Fibroblast of villous mesenchyme (primary cell): ENCODE results near the gene KCNQ5. TPM values are rescaled to one million over a fixed set of nuclear protein-coding genes. Genes with fewer than 3 reads are reported as not detected.

ENCODE experiments used
- DNase-seq: peaks from one replicate; pipeline ENCODE4 v3.0.0-alpha.2; 2010; ENCODE audit warnings: low read depth
- H3K4me3 ChIP-seq: 2 replicates; pipeline ENCODE4 v1.5.1; 2011; ENCODE audit warnings: low read depth, mild to moderate bottlenecking, low read length
- total RNA-seq: library from RNA; depleted of rRNA; stranded (reverse); fragments of >200 nt; gene quantifications from 2 replicates; pipeline ENCODE4 v1.2.3, GENCODE V29; 2012
- TF ChIP-seq, protein P1 (sequence below): IDR thresholded peaks from 2 replicates; pipeline ENCODE4 v1.5.1; 2012; ENCODE audit warnings: low read depth, mild to moderate bottlenecking, low read length; ENCODE audit not compliant: insufficient read depth

Gene KCNQ5
- total RNA-seq, 1 donor = 0.86 TPM

DNA sequence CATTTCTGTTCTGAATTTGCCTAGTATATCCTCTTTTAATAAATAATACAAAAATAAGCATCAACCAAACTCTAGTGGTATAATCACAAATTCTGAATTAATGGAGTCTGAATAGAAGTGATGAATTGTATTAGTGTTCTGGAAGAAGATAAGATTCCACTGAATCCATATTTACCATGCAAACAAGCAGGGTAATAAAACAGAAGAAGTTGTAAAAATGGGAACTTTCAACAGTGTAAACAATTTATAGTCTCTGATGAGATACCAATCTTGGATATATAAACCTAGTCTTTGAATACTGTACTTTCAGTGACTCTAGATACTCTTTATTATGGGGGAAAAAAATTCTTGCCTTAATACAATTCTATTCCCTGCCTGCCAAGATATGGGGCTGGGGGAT, 405.8 kb downstream of the KCNQ5 start:
- H3K4me3 ChIP-seq = no peak overlapping the region
- peak; percentile 23 for DNase-seq
- TF ChIP-seq, protein P1, sequence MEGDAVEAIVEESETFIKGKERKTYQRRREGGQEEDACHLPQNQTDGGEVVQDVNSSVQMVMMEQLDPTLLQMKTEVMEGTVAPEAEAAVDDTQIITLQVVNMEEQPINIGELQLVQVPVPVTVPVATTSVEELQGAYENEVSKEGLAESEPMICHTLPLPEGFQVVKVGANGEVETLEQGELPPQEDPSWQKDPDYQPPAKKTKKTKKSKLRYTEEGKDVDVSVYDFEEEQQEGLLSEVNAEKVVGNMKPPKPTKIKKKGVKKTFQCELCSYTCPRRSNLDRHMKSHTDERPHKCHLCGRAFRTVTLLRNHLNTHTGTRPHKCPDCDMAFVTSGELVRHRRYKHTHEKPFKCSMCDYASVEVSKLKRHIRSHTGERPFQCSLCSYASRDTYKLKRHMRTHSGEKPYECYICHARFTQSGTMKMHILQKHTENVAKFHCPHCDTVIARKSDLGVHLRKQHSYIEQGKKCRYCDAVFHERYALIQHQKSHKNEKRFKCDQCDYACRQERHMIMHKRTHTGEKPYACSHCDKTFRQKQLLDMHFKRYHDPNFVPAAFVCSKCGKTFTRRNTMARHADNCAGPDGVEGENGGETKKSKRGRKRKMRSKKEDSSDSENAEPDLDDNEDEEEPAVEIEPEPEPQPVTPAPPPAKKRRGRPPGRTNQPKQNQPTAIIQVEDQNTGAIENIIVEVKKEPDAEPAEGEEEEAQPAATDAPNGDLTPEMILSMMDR = no peak

DNA sequence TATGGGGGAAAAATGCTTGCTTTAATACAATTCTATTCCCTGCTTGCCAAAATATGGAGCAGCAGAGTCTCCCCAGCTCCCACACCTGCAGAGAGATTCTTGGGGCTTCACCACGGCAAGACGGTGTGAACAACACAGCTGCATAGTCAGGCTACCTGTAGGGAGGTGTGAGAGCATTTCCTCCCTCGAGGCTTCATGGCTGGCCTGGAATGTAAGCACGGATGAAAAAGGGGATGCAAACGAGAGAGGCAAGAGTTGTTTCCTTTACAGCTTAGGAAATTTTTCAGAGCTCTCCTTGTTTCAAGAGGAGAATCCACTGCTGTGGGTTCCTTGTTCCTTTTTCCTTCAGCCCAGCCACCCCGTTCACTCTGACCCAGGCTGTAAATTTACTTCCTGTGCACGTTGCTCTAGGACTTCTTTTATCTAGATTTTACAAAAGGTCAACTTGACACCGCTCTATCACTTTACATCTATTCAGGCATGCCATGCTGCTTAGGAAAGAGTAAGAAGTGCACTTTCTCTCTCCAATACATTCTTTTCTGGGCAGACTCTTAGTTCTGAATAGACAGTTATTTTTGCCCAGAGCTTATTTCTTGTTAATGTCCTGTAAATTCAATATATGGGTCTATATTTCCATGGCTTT, 406.4 kb downstream of the KCNQ5 start:
- TF ChIP-seq, protein P1 = no peak
- DNase-seq = no peak
- H3K4me3 ChIP-seq = no peak overlapping the region

DNA sequence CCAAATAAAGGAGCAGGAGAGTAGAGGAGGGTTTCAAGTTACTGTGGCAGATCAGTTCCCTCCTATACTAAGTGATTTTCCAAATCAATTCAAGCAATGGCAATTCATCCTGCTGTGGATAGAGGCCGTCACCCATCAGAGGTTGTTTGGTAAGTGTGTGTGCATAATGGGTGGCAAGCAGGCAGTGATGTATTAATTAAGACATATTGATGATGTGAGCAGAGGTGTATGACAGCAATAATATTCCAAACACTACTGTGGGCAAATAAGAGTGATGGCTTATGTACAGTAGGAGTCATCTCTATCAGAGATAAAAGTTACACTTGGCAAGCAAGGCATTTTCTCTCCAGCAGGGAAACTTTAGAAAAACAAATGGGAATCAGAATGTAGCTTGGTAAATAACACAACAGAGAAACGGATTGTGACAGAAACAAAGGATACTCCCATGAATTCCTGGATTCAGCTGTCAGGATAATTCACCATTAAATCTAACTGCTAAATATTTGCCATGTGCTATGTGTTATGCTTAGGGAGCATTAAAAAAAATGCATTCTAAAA, 407.1 kb downstream of the KCNQ5 start:
- no peak for DNase-seq
- H3K4me3 ChIP-seq = no peak overlapping the region
- TF ChIP-seq, protein P1 = no peak

DNA sequence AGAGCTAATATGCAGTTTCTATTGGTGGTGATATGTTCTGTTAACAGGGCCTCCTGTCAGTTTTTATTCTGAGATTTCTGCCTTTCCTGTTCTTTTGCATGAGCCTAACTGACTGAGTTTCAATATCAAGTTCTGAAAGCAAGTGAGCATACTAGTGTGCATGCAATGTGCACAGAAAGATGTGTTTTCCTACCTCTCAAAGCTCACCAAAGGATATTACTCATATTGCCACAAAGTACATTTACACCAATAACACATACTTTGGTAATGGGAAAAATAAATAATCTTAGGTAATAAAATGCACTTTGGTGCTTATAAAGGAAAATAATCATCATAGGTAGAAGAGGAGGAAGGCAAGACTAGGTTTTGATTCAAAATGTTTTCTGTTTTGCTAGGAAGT, 408.4 kb downstream of the KCNQ5 start:
- no peak overlapping the region for H3K4me3 ChIP-seq
- TF ChIP-seq, protein P1 = no peak
- DNase-seq = no peak

DNA sequence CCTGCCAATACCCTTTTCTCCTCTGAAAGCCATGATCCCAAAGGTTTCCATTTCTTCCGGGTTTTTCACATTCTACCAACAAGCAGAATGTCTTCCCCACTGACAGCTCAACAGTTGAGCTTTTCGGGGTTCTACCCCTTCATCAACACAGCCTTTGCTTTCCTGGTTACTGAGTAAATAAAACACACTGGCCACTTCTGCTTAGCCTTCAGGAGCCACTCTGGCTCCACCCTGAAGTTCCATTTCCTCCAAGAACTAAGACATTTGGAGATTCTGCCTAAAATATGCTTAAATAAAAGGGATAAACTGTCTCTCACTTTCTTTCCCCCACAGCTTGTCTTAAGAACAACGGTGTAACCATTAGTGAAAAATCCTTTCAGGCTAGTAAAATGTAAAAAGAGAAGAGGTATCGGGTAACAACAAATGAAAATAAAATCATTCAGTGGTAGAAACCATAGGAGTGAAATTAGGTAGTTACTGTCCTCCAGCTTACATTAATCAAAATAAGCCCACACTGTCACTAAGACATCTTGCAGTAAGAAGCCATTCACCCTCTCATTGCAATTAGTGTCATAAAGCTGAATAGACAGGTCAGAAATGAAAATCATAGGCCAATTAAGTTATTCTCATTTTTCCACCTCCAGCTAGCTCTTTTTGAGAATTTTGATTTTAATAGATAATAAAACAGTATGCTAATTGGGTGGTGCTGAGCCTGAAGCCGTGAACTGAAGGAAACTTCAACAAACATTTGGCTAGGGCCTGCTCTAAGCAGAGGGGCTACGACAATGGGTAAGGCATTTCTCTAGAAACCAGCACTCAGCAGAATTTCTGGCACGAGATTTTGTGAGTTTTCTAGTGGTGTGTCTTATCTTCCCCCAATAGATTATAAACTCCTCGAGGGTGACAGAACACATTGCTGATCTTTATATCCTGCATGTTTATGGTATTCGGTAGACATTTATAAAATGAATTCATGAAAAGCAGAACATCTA, 409.2 kb downstream of the KCNQ5 start:
- H3K4me3 ChIP-seq = no peak overlapping the region
- TF ChIP-seq, protein P1 = no peak
- no peak for DNase-seq

DNA sequence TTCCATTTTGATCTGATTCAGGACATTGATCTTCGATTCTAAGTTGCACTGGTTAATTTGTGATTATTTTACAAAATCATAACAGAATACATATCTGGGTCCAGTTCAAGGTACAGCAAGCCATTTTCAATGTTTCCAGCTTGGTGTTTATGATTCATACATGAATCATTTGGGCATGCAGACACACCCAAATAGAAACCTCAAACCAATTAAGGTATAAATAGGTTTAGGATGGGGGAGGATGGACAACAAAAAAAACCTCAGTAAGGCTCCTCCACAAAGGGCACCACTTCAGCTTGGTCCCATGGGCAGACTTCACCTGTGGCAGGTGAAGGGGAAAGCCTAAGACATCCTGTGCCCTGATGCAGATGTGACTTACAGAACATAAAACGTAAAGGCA, 410.7 kb downstream of the KCNQ5 start:
- TF ChIP-seq, protein P1 = no peak
- no peak for DNase-seq
- H3K4me3 ChIP-seq = no peak overlapping the region
